Nephron progenitor cell (in vitro differentiated cells): ENCODE data around the gene TBX1.

Source experiments
- DNase-seq: peaks from one replicate; pipeline ENCODE4 v3.0.0; 2021
- H3K27ac Mint-ChIP-seq: 2 replicates; pipeline ENCODE4 v1.8.0; 2021; ENCODE audit warnings: mild to moderate bottlenecking, moderate library complexity, mixed read lengths
- H3K27me3 Mint-ChIP-seq: 2 replicates; pipeline ENCODE4 v1.8.0; 2021; ENCODE audit warnings: mild to moderate bottlenecking, low read depth, mixed read lengths; ENCODE audit not compliant: poor library complexity
- H3K36me3 Mint-ChIP-seq: 2 replicates; pipeline ENCODE4 v1.8.0; 2021; ENCODE audit warnings: low read depth, mixed read lengths
- H3K4me1 Mint-ChIP-seq: 2 replicates; pipeline ENCODE4 v1.8.0; 2021; ENCODE audit warnings: mixed read lengths
- H3K4me3 Mint-ChIP-seq: 2 replicates; pipeline ENCODE4 v1.8.0; 2021; ENCODE audit warnings: mild to moderate bottlenecking, moderate library complexity, mixed read lengths
- H3K9me3 Mint-ChIP-seq: 2 replicates; pipeline ENCODE4 v1.8.0; 2021; ENCODE audit warnings: mild to moderate bottlenecking, moderate library complexity, mixed read lengths
- TF ChIP-seq, protein P1 (sequence below): fragments of 200-600 bp; sonication (generic); IDR thresholded peaks from 2 replicates; pipeline ENCODE4 v1.5.0; 2021; ENCODE audit warnings: antibody characterized with exemption

TBX1 gene

GRCh38 chr22:19739911-19740449 lies 20.6 kb upstream of the TBX1 start:
- Mint-ChIP-seq H3K4me1 (peaks cover 45% of the 10 kb centered on the region), H3K4me3 (no peak overlapping the region), H3K9me3 (no peaks in the 10 kb centered on the region), H3K27ac (no peak overlapping the region), H3K36me3 (no peaks in the 10 kb centered on the region), H3K27me3 (peaks cover 35% of the 10 kb centered on the region)
- no peak for DNase-seq
- TF ChIP-seq, protein P1, sequence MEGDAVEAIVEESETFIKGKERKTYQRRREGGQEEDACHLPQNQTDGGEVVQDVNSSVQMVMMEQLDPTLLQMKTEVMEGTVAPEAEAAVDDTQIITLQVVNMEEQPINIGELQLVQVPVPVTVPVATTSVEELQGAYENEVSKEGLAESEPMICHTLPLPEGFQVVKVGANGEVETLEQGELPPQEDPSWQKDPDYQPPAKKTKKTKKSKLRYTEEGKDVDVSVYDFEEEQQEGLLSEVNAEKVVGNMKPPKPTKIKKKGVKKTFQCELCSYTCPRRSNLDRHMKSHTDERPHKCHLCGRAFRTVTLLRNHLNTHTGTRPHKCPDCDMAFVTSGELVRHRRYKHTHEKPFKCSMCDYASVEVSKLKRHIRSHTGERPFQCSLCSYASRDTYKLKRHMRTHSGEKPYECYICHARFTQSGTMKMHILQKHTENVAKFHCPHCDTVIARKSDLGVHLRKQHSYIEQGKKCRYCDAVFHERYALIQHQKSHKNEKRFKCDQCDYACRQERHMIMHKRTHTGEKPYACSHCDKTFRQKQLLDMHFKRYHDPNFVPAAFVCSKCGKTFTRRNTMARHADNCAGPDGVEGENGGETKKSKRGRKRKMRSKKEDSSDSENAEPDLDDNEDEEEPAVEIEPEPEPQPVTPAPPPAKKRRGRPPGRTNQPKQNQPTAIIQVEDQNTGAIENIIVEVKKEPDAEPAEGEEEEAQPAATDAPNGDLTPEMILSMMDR, result no peak

DNA sequence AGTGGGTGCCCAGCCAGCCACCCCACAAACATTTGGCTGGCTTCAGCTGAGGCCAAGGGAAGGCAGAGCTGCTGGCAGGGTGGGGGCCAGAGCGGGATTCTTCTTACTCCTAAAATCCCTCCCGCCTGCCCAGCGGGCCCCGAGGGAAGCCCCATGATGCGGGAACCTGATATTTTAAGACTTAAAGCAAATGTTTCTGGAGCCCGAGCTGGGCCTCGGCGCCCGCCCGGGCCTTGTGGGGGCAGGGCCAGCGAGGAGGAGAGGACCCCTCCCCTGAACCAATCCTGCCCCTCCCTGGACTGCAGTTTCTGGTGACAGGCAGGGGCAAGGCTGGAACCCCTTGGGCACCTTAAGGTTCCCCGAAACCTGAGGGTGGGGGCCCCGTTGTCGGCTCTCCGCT lies 20.0 kb upstream of the TBX1 start:
- Mint-ChIP-seq H3K36me3 (no peaks in the 10 kb centered on the region), H3K27ac (no peak overlapping the region), H3K27me3 (peaks cover 30% of the 10 kb centered on the region), H3K9me3 (no peaks in the 10 kb centered on the region), H3K4me3 (no peak overlapping the region), H3K4me1 (peaks cover 42% of the 10 kb centered on the region)
- TF ChIP-seq, protein P1, result no peak
- DNase-seq, result no peak

DNA sequence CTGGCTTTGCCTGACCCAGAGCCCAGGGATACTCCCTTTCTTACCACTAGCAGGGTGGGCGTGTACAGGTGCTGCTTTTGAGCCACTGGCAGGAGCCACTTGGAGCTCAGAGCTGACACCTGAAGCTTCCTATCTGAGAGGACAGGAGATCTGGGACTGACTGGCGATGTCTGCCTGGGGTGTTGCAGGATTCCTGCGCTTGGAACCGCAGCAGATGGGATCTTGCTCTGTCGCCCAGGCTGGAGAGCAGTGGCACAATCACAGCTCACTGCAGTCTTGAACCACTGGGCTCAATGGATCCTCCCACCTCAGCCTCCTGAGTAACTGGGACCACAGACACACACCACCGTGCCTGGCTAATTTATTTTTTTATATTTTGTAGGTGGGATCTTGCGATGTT lies 19.5 kb upstream of the TBX1 start:
- peaks cover 39% of the 10 kb centered on the region for H3K4me1 Mint-ChIP-seq
- H3K27ac Mint-ChIP-seq, result no peak overlapping the region
- H3K27me3 Mint-ChIP-seq, result peaks cover 28% of the 10 kb centered on the region
- no peaks in the 10 kb centered on the region for H3K9me3 Mint-ChIP-seq
- no peak for DNase-seq
- H3K4me3 Mint-ChIP-seq, result no peak overlapping the region
- TF ChIP-seq, protein P1, result no peak
- H3K36me3 Mint-ChIP-seq, result no peaks in the 10 kb centered on the region

DNA sequence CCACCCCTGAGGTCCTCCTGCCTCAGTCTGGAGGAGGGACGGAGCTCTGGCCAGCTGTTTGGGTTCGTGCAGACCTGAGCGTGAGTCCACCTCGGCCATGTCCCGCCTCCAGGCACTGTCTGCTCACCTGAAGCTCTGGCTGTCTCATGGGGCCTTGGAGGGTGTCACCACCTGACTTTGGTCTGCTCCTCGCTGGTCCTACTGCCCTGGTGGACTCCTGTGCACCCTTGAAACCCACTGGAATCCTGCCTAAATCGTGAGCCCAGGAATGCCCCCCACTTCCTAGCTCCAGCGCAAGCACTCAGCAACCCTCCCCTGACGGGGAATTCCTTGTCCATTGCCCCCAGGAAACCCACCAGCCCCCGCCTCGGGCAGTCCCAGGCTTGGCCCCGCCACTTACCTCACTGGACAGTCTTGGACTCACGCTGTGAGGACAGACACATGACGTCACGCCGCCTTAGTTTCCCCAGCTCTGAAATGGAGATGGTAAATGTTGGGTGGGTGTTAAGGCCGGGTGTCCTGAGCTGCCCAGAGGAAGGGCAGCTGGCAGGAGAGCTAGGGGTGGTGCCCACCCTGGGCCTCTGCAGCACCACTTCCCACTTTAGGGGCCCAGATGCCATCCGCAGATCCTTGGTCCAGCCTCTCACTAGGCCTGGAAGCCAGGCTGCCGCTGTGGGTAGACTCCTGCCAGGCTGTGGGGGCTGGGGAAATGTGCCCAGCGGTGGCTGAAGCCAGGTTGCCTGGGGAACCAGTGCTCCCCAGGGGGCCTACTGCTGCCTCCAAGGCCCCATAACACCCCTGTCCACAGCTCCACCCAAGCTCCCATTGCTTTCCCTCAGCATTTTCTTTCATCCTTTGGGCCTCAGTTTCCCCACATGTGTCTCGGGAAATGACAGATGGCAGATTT lies 18.2 kb upstream of the TBX1 start:
- Mint-ChIP-seq H3K9me3 (no peaks in the 10 kb centered on the region), H3K27ac (no peak overlapping the region), H3K36me3 (no peaks in the 10 kb centered on the region), H3K4me1 (peaks cover 32% of the 10 kb centered on the region), H3K27me3 (peaks cover 28% of the 10 kb centered on the region), H3K4me3 (no peak overlapping the region)
- DNase-seq, result no peak
- TF ChIP-seq, protein P1, result no peak

- Mint-ChIP-seq H3K9me3 (no peaks in the 10 kb centered on the region), H3K27me3 (peaks cover 32% of the 10 kb centered on the region), H3K27ac (no peak overlapping the region), H3K4me1 (peaks cover 29% of the 10 kb centered on the region), H3K36me3 (no peaks in the 10 kb centered on the region), H3K4me3 (no peak overlapping the region)
- no peak for DNase-seq
- TF ChIP-seq, protein P1, result no peak
These were observed 17.5 kb upstream of the TBX1 start for GRCh38 chr22:19743081-19743480.

DNA sequence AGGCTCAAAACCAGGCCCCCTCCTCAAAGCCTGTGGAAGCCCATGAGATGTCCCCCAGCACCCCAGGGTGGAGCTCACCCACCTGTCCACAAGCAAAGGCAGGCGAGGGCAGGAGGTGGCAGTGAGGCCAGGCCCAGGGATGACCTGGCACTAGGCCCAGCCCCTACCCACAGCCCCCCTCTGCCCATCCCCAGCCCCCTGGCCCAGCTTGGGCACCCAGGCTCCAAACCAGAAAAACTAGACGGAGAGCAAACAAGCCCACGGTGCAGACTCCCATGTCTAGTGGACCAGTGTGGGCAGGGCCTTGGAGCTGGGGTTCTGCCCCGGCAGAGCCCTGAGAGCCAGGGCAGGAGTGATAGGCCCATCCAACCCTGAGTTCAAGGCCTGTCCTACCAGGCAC lies 16.9 kb upstream of the TBX1 start:
- Mint-ChIP-seq H3K9me3 (no peaks in the 10 kb centered on the region), H3K27me3 (peaks cover 34% of the 10 kb centered on the region), H3K36me3 (no peaks in the 10 kb centered on the region), H3K4me3 (no peak overlapping the region), H3K27ac (no peak overlapping the region), H3K4me1 (peaks cover 29% of the 10 kb centered on the region)
- no peak for DNase-seq
- TF ChIP-seq, protein P1, result no peak
